ENCODE data around the gene MRPS34.
"Not testable (repeated sequence)": the region's sequence is repeated elsewhere in the genome, so short reads cannot be mapped to it uniquely, and the experiment has no call there.

MRPS34 gene

DNA sequence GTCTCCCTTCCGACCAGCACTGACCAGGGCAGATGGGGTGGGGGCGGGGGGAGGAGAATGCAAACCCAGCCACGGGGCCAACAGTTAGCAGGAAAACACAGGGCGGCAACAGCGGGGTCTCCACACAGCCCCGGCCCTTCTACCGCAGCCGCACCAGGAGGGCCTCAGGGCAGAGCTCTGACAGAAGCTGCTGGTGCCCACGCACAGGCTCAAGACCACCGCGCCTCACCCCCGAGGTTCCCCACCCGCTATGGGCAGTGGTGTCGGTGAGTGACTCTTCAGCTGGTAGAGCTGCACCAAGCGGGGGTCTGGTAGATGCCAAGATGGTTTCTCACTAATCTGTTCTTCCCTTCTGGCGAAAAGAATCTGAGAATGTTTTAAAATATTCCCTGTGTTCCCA lies 37.6 kb upstream of the MRPS34 start:
- no peak for TF ChIP-seq ZNF274 (IDR thresholded peaks at IDR 0.05; ENCODE audit: low read depth, low read length)
- no peak overlapping the region for H3K4me3 ChIP-seq (ENCODE audit: low read length)

DNA sequence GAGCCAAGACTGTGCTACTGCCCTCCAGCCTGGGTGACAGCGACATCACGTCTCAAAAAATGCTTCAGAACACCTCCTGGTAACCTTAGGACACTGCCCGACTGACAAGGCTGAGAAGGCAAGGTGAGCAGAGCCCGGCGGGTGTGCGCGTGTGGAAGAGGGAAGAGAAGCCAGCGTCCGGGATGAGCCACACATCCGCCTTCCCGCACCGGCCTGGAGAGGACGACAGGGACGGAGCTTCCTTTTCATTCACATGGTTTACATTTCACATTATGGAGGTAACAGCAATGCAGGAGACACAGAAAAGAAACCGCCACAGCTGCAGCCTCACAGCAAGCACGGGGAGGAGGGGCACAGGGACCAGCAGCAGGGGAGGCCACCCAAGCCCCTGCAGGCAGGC lies 37.2 kb upstream of the MRPS34 start:
- TF ChIP-seq ZNF274 (IDR thresholded peaks at IDR 0.05; ENCODE audit: low read depth, low read length), result no peak
- no peak overlapping the region for H3K4me3 ChIP-seq (ENCODE audit: low read length)

DNA sequence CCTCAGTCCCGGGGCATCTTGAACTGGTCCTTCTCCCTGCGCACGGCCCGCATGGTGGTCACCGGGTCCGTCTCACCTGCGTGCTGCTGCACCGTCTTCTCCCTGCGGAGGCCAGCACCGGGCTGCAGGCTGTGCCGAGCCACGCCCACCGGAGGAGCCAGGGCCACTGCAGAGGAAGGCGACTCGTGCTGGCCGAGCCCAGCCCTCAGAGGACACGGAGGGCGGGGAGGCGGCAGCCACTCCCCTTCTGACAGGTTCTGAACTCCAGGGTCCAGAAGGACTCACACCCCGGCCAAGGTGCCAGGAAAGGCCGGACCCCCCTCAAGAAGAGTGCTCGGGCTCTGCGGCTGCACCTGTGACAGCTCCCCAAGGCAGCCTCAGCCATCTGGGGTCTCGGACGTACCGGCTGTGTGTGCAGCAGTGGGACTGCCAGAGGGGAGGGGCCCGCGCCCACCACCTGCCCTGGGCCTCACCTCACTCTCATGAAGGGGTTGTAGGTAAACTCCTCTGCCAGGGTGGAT lies 36.4 kb upstream of the MRPS34 start:
- no peak for TF ChIP-seq ZNF274 (IDR thresholded peaks at IDR 0.05; ENCODE audit: low read depth, low read length)
- no peak overlapping the region for H3K4me3 ChIP-seq (ENCODE audit: low read length)

DNA sequence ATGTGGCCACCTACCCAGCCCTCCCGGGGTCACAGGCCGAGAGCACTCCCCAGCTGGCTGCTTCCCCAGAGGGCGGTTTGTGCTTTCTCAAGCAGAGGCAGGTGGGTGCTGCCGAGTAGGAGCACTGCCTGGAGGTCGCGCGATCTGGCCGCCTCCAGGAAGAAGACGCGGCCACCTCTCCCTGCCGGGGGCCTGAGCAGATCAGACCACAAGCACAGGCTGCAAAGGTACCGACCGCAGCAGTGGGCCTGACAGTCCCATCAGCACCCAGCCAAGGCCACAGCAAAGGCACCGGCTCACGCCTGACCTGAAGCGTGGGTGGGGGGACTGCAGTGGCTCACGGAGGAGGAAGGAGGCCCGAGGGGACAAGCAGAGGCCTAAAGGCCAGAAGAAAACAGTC lies 35.8 kb upstream of the MRPS34 start:
- no peak for TF ChIP-seq ZNF274 (IDR thresholded peaks at IDR 0.05; ENCODE audit: low read depth, low read length)
- no peak overlapping the region for H3K4me3 ChIP-seq (ENCODE audit: low read length)

DNA sequence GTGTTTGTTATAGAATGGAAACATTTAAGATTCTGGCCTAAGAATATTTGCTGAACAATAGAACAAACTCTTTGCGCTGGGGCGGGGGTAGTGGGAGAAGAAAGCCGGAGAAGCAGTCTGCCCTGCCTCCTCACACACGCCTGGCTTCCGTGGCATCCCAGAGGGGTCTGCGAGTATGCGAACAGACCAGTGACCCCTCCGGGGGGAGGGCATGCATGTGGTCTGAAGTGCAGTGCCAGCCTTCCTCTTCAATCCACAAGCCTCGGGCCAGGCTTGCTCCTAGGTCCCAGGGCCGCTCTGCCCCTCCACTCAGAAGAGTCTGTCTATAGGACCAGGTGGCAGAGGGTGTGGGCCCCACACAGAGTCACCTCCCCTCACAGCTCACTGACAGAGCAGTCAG lies 34.7 kb upstream of the MRPS34 start:
- no peak for TF ChIP-seq ZNF274 (IDR thresholded peaks at IDR 0.05; ENCODE audit: low read depth, low read length)
- H3K4me3 ChIP-seq (ENCODE audit: low read length), result no peak overlapping the region

DNA sequence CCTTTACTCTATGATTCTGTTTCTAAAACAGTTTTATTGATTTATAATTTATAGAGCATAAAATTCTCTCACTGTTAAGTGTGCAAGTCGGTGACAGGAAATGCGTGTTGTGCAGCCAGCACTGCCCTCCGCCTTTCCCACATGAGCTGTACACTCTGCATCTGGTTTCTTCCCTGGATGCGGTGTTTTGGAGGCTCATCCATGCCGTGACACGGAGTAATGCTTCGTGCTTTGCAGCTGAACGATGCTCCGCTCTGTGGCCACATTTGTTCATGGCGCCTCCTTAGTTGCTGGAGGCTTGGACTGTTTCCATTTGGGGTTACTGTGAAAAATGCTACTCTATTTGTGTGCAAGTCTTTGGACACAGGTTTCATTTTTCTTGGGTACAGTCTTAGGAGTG lies 27.8 kb upstream of the MRPS34 start:
- H3K4me3 ChIP-seq (ENCODE audit: low read length), result no peak overlapping the region
- TF ChIP-seq ZNF274 (IDR thresholded peaks at IDR 0.05; ENCODE audit: low read depth, low read length), result no peak

DNA sequence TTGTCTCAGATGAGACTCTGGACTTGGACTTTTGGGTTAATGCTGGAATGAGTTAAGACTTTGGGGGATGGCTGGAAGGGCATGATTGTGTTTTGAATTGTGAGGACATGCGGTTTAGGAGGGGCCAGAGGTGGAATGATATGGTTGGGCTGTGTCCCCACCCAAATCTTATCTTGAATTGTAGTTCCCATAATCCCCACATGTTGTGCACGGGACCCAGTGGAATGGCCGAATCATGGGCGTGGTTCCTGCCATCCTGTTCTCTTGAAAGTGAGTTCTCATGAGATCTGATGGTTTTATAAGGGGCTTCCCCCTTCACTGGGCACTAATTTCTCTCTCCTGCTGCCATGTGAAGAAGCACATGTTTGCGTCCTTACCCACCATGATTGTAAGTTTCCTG lies 26.3 kb upstream of the MRPS34 start:
- not testable (repeated sequence) for H3K4me3 ChIP-seq (ENCODE audit: low read length)

DNA sequence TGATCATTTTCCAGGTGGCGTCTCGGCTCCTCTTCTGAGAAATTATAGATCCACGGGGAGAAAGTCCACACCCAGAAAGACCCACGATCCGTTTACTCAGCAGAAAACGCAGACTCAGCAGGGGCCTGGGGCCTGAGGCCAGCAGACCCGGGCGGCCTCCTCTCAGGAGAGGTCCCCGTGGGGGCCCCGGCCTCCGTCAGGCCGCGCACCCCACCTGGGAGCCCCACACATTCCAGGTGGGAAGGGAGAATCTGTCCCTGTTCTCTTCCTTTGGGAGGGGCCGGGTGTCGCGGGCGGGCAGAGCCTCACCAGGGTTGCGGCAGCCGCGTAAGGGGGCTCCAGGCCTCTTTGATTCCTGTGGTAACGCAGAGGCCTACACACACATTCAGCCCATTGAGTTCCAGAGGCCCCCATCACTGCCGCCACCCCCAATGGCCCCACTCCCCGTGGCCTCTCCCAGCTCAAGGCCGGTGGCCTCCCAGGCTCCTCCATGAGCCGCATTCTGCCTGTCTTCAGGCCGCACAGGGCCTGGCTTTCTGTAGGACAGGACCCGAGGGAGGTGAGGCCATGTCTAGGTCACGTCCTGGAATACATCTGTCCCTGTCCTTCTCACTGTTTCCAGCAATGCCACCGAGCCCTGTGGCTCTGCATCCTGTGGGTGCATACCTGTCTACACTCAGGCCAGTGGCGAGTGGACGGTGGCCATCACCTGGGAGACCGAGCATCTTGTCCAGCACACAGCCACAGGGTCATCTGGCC lies 22.2 kb upstream of the MRPS34 start:
- no peak for TF ChIP-seq ZNF274 (IDR thresholded peaks at IDR 0.05; ENCODE audit: low read depth, low read length)
- no peak overlapping the region for H3K4me3 ChIP-seq (ENCODE audit: low read length)

DNA sequence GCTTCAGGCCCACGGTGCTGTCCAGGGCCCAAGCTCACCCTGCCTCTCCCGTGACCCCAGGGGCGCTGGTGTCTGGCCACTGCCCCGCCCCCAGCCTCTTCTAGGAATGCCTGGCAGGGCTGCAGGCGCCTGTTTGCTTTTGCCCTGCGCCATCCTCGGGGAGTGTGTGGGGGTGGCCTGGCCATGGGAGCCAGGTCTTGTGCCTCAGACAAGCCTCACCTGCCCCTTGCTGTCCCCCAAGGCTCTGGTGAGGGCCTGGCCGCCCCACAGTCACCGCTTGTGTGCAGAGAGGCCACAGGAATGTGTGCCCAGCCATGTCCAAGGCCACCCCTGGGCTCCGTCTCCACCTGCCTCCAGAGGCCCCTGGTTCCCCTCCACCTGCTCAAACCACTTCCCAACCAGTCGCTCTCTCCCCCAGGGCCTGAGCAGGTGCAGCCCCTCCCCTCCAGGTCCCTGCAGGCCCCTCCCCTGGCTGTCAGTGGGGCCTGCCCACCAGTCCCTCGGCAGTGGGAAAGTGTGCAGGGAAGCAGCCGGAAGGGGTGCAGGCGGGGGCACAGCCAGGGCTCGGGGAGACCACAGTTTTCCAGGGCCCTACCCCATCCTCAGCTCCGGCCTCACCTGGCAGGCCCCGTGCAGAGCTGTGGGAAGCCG lies 21.4 kb upstream of the MRPS34 start:
- TF ChIP-seq ZNF274 (IDR thresholded peaks at IDR 0.05; ENCODE audit: low read depth, low read length), result no peak
- H3K4me3 ChIP-seq (ENCODE audit: low read length), result no peak overlapping the region

DNA sequence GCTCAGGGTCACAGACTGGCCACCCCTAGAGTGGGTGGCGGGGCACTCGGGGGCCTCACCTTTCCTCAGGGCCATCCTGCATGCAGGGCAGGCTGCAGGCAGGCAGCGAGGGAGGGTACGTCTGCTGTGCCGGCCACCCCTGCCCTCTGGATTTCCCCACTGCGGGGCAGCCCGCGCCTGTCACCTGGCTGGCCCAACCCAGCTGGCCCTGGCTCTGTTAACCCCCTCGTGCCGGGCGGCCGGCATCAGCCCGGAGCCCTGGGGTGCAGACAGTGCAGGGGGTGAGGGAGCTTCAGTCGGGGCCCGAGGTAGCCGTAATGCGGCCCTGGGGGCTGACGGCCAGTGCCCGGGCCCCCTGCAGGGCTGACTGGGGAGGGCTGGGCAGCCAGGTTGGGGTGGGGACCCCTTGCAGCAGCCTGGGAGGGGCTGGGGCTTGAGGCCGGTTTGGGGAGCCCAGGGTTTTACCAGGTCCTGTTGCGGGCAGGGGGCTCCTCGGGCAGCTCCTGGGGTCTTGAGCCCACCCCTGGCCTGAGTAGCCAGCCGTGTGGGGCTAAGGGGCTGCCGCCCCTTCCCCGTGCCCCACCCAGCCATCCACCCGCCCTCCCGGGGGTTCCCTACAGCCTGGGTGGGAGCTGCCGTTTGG lies 20.8 kb upstream of the MRPS34 start, which contains the start of gene IGFALS:
Gene IGFALS, minus strand, starts transcription at position 128 of the 643 bp plus-strand sequence. Its CDS starts 53 bp downstream, at position 75.
- H3K4me3 ChIP-seq (ENCODE audit: low read length), result no peak within 1 kb of the TSS
- TF ChIP-seq ZNF274 (IDR thresholded peaks at IDR 0.05; ENCODE audit: low read depth, low read length), result no peak

DNA sequence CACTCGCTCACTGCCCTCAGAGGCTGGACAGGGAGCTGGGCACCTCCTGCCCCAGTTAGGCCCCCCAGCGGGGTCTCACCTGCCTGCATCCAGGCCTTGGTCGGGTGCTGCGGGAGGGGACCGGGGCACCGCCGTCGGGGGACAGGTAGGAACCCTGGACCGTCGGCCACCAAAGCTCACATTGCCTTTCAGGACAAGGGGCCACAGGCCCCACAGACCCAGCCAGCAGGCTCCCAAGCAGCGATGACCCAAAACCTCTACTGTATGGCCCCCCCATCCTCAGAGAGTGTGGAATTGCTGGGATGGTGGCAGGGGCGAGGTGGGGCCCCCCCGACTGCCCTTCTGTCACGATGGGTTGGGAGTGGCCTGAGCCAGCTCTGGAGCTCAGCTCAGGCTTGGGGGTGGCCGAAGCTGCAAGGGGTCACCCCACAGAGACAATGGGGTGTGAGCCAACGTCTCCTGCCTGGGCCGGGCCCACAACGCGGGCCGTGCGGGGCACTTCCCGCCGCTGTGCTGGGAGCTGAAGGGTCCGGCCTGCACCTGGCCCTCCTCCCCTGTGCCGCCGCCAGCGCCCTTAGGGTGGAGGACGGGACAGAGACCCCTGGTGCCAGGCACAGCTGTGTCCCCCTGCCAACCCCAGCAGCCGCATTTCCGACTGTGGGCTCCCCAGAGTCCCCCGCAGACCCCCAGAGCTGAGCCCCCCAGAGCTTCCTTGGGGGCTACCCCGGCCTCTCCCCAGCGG lies 20.1 kb upstream of the MRPS34 start:
- no peak overlapping the region for H3K4me3 ChIP-seq (ENCODE audit: low read length)
- TF ChIP-seq ZNF274 (IDR thresholded peaks at IDR 0.05; ENCODE audit: low read depth, low read length), result no peak

DNA sequence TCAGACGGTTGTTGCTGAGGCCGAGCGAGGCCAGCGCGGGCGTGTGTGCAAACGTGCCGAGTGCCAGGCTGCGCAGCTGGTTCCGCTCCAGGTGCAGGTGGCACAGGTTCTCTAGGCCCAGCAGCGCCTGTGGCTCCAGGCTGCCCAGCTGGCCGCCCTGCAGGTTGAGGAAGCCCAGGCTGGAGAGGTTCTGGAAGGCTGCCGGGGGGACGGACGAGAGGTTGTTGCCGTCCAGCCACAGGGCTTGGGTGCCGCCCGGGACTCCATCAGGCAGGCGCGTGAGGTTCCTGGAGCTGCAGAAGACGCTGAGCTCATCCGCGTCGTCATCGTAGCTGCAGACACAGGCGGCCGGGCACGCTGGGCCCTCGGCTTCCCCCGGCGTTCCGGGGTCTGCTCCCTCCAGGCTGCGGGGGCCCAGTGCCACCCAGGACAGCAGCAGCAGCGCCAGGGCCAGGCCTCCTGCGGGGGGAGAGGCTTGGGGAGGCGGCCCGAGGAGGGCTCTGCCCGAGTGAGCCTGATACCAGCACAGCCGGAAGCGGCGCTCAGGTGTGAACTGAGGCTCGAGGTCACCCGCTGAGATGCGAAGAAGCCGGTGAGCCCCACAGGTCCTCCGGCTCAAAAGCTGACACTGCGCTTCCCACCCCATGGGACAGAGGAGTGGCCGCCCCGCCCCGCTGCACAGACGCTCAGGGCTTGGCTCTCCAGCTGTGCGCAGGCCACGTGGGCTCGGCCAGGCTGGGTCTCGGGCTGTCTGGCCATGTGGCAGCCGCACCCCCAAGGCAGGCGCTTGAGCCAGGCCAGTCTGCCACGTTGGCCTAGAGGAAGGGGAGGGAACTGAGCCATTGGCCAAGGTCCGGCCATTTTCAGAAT lies 19.2 kb upstream of the MRPS34 start:
- no peak for TF ChIP-seq ZNF274 (IDR thresholded peaks at IDR 0.05; ENCODE audit: low read depth, low read length)
- no peak overlapping the region for H3K4me3 ChIP-seq (ENCODE audit: low read length)

DNA sequence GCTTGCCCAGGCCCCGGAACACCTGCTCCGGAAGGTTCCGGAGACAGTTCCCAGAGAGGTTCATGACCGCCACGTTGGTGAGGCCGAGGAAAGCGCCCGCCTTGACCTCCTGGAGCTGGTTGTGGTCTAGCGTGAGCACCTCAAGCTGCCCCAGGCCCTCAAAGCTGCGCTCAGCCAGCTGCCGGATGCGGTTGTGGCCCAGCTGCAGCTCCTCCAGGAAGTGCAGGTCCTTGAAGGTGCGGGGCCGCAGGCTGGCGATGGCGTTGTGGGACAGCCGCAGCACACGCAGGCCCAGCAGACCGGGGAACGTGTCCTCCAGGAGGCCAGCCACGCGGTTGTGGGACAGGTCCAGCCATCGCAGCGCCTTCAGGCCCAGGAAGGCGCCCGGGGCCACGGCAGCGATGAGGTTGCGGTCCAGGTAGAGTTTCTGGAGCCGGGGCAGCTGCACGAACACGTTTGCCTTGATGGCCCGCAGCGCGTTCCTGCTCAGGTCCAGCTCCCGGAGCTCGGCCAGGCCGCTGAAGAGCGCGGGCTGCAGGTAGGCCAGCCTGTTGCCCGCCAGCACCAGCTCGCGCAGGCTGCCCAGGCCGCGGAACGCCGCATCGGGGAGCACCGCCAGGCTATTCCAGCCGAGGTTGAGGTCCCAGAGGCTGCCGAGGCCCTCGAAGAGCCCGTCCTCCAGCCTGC lies 18.5 kb upstream of the MRPS34 start:
- no peak for TF ChIP-seq ZNF274 (IDR thresholded peaks at IDR 0.05; ENCODE audit: low read depth, low read length)
- no peak overlapping the region for H3K4me3 ChIP-seq (ENCODE audit: low read length)
